GM18870 (cell line): Measurements from ENCODE around the gene KATNIP.

ENCODE experiments used
- ATAC-seq: cut with Tn5 transposase; IDR thresholded peaks from one replicate; pipeline ENCODE4 v1.9.1; 2021; ENCODE audit warnings: moderate library complexity; ENCODE audit not compliant: unreplicated experiment

The KATNIP gene

DNA sequence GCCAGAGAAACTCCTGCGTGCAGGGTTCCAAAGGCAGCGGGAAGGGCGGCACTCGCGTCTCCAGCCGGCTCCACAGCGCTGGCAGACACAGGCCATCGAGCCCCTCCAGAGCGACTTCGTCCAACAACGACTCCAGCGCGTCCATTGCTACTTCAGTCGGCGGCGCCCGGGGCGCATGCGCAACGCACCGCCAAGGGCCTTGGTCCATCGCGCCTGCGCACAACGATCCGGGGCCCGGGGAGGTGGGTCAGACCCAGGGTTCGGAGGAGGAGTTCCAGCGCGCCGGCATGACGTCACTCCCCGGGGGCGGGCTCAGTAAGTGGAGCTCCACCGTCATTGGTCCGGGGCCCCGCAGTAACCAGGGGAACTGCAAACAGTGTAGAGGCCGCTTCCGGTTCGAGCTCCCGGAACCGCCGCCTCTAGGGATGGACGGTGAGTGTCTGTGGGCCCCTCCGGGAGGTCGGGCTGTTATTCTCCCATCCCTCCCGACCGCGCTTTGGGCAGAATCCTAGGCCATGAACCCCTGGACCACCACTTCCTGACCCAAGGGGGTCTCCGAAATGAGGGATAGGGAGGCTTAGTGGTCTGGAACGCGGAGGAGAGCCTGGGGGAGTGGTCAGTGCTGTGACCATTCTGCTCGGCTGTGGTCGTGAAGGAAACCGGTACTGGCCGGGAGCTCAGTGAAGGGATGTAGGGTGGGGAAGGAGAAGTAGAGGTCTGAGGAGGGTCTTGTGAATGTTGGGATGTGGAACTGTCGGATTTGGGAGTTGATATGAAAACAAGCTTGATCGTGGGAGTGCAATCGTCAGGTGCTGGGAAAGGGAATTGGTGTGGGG is at the start of gene KATNIP, which contains the start of gene GTF3C1:
Gene KATNIP (plus strand): TSS at position 399 of the 836 bp plus-strand sequence. CDS start 27 bp downstream, at position 426.
Gene GTF3C1 (minus strand): TSS at position 168 of the 836 bp plus-strand sequence. CDS start 23 bp downstream, at position 145.
- ATAC-seq: peak; percentile 90

DNA sequence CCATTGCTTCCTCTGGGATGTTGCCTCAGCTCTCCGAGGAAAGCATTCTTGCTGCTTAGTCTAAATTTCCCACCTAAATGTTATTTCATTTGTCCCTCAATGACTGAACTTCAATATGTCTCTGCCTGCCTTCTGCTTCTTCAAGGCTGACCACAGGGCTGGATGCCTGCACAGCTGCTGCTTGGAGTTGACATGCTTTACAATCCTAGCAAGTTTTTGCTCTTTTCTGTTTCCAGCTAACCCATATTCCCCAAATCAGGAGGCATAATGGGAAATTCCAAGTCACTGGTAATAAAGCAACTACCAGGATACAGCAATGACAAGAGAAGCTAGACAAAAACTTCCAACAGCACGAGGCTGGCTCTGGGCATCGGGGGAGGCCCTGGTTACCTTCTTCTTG is 49.1 kb upstream of the KATNIP start:
- no peak for ATAC-seq

DNA sequence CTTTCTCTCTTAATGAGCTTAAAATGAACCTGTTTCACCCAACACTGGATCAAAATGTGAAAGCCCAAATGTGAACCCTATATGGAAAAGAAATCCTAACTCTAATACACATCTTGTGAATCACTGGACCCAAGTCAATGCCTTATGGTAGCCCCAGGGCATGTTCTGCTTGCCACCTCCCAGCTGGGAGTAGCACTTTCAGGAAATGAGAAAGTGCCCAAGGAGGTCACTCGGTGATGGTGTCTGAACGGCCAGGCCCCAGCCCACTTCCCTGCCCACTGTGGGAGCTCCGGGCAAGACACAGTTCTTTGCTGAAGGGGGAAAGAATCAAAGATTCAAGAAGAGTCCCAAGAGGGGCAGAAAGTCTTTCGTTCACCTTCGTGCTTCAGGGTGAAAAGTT is 46.3 kb upstream of the KATNIP start:
- no peak for ATAC-seq

DNA sequence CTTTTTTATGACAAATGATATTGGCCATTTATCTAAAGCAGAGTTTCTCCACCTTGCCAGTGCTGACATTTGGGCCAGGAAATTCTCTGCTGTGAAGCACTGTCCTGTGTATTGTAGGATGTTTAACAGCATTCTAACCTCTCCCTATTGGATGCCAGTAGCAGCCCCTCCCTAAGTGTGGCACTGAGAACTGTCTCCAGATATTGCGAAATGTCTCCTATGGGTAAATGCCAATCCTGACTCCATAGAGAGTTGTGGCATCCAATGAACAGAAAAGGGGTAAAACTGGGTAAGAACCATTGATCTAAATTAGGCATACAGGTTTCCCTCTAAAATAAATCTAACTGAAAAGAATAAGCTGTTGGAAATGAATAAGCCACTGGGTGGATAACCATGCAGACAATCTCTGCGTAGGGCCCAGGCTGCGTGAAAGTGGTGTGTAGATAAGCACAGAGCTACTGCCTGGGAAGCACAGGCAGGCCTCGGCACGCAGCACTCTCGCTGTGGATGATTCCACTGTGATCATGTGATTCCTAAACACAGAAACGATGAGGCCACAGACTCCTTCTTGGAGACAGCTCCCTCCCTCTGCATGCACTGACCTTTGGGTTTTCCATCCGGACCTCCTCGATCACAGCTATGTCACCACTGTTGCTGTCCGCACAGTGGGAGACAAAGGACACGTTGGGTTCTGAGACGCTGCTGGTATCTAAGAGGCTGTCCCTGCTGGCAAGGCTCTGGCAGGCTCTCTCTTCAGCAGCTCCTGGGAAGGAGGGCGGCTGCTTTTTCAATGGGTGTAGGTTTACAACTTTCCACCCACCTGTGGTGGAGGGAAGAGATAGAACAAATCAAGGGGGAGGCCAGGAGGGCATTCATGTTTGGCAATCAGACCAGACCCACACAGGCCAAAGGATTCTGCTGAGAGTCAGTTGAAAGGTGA is 44.4 kb upstream of the KATNIP start:
- ATAC-seq: no peak

DNA sequence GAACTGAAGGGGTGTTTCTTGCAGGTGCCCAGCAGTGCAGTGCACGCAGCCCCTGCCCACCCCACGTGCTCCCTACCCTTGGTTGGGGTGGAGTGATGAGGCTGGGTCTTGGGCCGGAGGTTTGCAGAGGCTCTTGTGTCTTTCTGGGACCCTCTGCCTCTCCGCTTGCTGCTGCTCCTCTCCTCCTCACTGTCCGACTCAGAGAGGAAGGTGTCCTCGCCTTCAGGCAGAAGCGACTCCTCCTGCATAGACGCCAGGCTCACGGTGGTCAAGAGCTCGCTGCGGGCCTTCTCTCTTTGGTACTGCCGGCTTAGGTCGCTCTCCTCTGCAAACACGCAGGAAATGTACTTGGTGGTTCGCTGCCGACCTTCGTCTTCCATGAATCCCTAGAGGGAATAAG is 43.2 kb upstream of the KATNIP start:
- no peak for ATAC-seq

DNA sequence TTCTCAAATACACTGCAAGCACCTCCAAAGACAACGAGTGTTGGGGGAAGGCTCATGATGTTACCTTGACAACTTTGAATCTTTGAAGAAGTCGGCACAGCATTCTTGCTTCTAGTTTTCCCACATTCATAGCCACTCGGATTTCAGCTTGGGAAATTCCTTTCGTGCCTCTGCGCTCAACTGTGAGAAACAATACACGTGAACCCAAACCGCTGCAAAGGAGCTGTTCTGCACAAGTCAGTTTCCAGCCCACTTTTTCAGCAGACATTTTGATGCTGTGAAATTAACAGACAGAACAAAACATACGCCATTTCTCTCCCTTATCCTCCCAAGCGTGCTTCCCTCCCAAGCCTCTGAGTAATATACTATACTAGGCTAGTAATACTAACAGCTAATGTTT is 41.5 kb upstream of the KATNIP start:
- no peak for ATAC-seq

DNA sequence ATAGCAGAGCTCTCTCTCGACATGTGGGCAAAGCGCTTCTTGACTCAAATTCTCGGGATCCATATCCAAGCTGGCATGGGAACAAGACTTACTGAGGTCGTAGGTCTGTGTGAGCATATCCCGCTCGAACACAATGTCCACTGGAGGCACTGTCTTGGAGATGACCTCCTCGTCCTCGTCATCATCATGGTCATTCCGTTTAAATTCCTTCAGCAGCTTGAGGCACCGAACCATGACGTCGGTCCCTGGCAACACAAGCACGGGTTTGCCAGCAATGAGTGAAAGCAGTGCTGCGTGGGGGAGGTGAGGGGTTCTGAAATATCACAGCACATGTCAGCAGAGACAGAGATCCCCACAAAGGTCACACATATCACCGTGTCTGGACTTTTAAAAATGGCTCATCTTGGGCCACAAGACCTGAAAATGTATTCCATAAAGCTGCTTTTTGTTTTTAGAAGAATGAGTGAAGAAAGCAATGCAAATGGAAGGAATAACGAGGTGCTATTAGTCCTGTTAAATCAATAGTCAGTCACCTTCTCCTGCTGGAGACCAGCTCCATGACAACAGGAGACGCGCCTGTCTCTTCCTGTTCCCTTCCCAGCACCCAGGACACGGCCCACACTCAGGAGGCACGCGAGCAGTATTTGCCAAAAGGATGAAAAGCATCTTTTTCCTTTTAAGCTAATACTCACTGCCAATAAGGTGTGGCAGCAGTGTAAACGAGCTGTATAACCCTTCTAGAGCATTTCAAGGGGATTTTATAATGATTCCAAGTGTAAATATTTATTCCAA is 38.1 kb upstream of the KATNIP start:
- no peak for ATAC-seq

DNA sequence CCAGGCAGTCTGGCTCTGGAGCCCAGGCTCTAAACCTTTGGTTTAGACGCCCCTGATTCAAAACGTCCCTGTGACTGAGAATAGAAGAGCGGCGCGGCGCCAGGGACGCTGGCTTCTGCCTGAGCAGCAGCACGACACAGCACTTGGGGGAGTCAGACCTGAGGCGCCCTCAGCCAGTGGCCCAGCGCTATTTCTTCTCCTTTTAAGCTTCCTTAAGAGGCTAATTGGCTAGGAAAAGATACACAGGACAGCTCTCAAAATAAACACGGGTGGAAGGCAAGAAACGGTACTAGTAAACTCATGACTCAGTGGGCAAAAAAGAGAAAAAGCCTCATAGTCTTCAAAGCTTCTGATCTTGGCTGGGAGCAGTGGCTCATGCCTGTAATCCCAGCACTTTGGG is 35.1 kb upstream of the KATNIP start:
- ATAC-seq: no peak

DNA sequence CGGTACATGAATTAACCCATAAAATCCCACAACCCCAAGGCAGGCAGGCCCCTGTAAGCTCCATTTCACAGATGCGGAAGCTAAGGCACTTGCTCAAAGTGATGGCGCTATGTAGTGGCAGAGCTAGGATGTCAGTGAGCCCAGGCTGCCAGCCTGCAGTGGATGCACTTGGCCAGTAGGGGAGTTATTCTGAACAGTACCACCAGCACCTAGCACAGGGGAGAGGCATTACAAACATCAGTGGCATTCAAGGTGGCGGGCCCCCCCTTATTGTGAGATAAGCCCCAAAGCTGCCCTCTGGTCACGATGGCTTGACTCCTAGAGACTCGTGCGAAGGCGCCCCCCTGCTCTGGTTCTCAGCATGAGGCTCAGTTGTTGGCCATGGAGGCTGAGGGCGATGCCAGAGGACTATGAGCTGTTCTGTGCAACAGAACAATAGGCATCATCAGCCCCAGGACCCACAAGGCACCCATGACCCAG is 34.0 kb upstream of the KATNIP start:
- ATAC-seq: no peak

DNA sequence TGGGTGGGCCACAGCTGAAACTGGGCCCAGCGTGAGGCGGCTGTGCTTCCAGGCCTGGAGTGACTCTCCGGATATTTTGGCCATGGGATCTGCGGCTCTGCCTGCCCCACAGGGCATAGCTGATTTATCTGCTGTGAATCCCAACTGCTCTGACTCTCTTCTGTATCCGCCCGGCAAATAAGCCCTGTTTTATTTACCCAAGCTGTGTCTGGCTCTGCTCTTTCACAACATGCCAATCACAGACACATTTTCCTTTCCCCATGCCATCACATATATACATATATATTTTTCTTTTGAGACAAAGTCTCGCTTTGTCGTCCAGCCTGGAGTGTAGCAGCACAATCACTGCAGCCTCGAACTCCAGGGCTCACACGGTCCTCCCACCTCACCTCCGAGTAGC is 33.6 kb upstream of the KATNIP start:
- no peak for ATAC-seq

DNA sequence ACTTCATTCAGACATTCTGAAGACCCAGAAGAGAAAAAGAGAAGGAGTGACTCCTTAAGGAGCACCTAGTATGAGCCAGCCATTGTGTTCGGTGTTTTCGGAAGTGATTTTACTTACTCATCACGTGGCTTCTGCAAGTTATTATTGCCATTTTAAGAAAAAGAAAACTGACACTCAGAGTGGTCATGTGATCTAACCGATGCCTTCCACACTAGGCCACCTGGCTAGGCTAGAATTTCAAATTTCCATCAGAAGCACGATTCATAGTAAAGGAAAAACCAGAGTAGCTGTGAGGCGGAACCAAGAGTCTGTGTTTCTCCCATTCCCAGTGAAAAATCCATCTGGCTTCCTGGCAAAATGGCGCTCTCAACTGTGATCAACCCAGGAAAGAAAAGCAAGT is 32.3 kb upstream of the KATNIP start:
- ATAC-seq: no peak

DNA sequence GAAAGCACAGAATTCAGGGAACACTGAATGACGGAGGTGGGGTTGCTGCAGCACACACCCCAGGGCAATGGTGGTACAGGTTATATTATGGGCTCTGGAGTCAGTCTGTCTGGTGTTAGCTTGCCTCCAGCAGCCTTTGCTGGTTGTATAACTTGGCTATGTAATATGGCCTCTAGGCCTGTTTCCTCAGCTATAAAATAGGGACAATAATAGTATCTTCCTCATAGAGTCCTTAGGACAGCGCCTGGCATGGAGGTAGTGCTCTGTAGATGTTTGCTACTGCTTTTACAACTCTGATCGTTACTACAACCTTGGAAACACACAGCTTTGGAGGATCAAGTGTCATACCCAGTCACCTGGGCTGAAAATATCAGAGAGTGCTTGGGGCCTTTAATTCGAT is 31.7 kb upstream of the KATNIP start:
- ATAC-seq: no peak

DNA sequence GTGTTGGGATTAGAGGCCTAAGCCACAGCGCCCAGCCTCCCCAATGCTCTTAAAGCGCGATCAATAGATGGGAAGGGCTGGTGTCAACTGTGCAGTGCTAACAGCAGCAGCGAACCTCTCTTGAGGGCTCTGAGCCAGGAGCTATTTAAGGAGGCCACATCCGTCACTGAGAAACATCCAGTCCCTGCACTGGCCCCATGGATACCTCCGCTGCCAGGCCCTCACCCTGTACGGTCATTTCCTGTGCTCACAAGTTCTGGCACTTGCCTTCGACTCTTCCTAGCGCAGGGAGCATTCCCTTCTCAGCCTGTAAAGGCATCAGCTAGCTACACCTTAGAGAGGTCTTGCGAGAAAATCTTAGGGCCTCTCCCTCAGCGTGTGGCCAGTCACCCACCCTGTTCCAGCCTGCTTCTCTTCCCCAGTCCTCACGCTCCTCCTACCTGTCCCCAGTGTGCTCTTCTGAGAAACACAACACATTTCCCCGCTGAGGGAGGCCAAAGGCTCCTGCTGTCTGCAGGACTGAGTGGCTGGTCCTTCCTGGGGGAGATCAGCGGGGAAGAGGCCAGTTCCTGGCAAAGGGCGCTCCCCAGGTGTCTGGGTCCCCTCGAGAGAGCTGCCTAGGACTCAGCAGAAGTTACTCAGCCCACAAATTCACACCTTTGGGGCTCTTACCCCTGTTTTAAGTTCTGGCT is 28.8 kb upstream of the KATNIP start:
- ATAC-seq: no peak

DNA sequence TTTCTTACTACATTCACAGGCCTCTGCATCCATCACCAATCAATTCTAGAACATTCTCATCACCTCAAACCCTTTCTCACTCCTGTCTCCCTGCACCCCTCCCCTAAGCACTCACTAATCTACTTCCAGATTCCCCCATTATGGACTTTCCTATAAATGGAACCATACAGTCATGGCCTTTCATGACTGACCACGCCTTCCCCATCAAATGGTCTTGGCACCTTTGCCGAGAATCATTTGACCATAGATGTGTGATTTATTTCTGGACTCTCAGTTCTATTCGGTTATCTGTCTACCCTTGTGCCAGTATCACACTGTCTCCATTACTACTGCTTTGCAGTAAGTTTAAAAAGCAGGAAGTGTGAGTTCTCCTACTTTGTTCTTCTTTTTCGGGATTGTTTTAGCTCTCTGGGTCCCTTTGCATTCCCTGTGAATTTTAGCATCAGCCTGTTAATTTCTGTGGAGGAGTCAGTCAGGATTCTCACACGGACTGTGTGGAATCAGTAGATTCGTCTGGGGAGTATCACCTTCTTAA is 27.7 kb upstream of the KATNIP start:
- no peak for ATAC-seq

DNA sequence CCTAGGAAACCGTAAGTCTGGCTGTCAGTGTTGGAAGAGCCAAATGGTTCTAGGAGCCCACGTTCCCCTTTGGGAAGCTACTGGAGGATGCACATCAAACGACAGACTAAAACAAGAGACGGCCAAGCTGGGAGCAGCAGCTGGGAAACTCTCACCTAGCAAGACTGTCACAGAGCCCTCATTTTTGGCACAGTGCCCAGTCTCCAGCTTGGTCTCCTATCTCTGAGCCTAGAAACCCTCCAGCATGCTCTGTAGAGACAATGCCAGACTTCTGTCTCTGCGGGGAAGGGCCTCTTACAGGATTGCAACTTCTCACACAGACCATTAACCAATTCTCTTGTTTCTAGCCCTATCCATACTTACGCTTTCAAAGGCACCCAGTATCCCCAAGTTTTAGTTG is 23.8 kb upstream of the KATNIP start:
- ATAC-seq: no peak

DNA sequence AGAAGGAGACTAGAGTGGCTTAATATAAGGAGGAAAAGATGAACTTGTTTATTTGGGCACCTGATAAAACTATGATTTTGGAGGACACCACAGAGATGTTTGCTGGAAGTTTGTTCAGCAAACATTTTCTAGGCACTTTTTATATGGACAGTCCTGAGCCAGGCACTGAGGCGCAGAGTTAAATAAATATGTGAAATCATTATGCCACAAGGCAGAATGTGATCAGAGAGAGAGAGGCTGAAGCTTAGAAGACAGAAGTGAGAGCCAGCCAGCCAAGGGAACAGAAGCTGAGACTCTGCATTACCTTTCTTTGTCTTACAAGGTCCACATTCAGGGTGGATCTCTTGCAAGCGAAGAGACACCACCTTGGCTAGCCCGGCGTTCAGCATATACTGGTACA is 21.6 kb upstream of the KATNIP start:
- ATAC-seq: no peak

DNA sequence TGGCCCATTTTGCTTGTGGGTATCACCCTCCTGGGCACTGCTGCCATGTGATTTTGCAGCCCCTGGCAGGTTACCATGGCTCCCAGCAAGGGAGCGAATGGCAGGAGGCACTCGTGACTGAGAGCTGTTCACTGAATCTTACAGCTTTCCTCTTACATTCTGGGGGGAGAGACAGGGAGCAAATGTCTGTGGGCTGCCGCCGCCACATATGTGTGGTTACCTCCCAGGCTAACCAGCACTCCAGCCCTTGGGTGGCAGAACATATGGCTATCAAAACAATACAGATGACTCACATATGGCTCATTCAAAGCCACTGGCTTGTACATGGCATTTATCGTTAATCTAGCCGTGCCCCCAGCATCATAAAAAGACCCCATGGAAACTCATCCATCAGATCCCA is 20.0 kb upstream of the KATNIP start:
- no peak for ATAC-seq

DNA sequence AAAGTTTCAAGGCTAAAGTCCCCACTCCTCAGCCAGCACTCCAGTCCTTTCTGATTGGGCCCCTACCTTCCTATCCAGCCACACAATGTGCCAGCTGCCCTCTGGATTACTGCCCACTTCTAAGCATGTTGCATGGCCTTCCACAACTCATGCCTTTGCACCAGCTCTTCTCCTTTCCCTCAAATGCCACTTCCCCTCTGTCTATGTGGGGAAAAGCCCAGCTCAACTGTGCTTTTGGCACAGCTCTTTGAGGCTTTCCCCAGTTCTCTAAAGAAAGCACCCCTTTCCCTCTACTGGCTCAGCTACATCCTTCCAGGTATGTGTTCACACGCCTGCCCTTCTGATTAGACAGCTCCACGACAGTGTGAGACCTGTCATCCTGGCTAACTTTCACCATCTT is 18.8 kb upstream of the KATNIP start:
- ATAC-seq: no peak

DNA sequence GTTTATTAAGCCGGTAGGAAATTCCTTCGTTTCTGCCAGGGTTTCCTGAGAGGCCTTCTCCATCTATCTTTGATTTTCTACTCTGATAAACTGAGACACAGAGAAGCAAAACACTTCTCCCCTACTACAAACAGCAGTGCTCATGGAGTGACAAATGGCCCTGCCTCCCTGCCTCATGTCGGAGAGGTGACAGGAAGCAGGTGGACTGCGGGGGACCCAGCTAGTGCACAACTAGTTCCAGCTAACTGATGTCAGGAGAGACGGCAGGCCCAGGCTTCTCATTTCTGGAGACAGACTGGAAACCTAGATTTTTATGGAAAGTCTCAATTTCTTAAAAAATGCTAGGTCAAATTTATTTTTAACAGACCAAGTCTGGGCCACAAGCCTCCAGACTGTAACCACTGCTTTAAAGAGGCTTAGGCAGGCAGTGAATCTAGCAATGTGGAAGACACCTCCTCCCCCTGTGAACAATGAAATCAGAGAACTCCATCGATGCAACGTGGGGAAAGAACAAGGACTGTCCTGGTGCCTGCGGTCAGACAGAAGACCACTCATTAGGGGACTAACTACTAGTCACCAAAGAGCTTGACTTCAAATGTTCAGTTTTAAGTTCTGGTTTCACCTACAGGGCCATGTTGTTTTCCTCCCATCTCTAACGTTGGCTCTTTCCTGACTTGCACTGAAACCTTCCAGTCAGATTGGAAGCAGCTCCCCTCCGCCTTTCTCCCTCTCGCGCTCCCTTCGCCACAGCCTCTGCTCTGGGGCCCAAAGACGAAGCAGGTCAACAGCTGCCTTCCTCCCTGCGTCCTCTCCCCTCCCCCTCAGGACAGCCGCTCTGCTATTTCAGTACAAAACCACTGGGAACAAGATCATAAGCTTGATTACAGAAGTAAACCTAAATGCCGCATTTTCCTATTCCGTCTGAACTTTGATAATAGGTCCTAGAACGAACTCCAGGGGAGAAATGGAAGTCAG is 17.8 kb upstream of the KATNIP start:
- no peak for ATAC-seq
